ENCODE data around the gene FIBCD1.

FIBCD1 gene

GRCh38 chr9:130972277-130972956, 33.4 kb upstream of the FIBCD1 start:
- no peak overlapping the region for H3K9ac ChIP-seq (ENCODE audit: low read depth, low read length)
- H3K4me1 ChIP-seq (ENCODE audit: control insufficient read depth, insufficient read depth, low read length) = no peaks in the 10 kb centered on the region
- no peaks in the 10 kb centered on the region for H3K36me3 ChIP-seq (ENCODE audit: insufficient read depth, low read length)
- no peak overlapping the region for H3K4me3 ChIP-seq (ENCODE audit: low read length)
- no peak overlapping the region for H3K4me2 ChIP-seq (ENCODE audit: low read length)
- no peaks in the 10 kb centered on the region for H3K9me3 ChIP-seq (replicated peaks; ENCODE audit: low read length)
- peaks cover 58% of the 10 kb centered on the region for H3K27me3 ChIP-seq (ENCODE audit: control insufficient read depth, insufficient read depth, low read length)

GRCh38 chr9:130971294-130971849, 32.3 kb upstream of the FIBCD1 start:
- H3K4me1 ChIP-seq (ENCODE audit: control insufficient read depth, insufficient read depth, low read length) = no peaks in the 10 kb centered on the region
- H3K27me3 ChIP-seq (ENCODE audit: control insufficient read depth, insufficient read depth, low read length) = peaks cover 55% of the 10 kb centered on the region
- no peak overlapping the region for H3K4me2 ChIP-seq (ENCODE audit: low read length)
- no peaks in the 10 kb centered on the region for H3K9me3 ChIP-seq (replicated peaks; ENCODE audit: low read length)
- H3K9ac ChIP-seq (ENCODE audit: low read depth, low read length) = no peak overlapping the region
- no peaks in the 10 kb centered on the region for H3K36me3 ChIP-seq (ENCODE audit: insufficient read depth, low read length)
- H3K4me3 ChIP-seq (ENCODE audit: low read length) = no peak overlapping the region

GRCh38 chr9:130970855-130971254, 31.8 kb upstream of the FIBCD1 start:
- no peaks in the 10 kb centered on the region for H3K36me3 ChIP-seq (ENCODE audit: insufficient read depth, low read length)
- H3K4me3 ChIP-seq (ENCODE audit: low read length) = no peak overlapping the region
- no peak overlapping the region for H3K4me2 ChIP-seq (ENCODE audit: low read length)
- no peaks in the 10 kb centered on the region for H3K9me3 ChIP-seq (replicated peaks; ENCODE audit: low read length)
- no peaks in the 10 kb centered on the region for H3K4me1 ChIP-seq (ENCODE audit: control insufficient read depth, insufficient read depth, low read length)
- peaks cover 50% of the 10 kb centered on the region for H3K27me3 ChIP-seq (ENCODE audit: control insufficient read depth, insufficient read depth, low read length)
- H3K9ac ChIP-seq (ENCODE audit: low read depth, low read length) = no peak overlapping the region

GRCh38 chr9:130970052-130970451, 31.0 kb upstream of the FIBCD1 start:
- peaks cover 46% of the 10 kb centered on the region for H3K27me3 ChIP-seq (ENCODE audit: control insufficient read depth, insufficient read depth, low read length)
- no peak overlapping the region for H3K4me2 ChIP-seq (ENCODE audit: low read length)
- no peak overlapping the region for H3K4me3 ChIP-seq (ENCODE audit: low read length)
- H3K36me3 ChIP-seq (ENCODE audit: insufficient read depth, low read length) = no peaks in the 10 kb centered on the region
- no peaks in the 10 kb centered on the region for H3K4me1 ChIP-seq (ENCODE audit: control insufficient read depth, insufficient read depth, low read length)
- H3K9ac ChIP-seq (ENCODE audit: low read depth, low read length) = no peak overlapping the region
- no peaks in the 10 kb centered on the region for H3K9me3 ChIP-seq (replicated peaks; ENCODE audit: low read length)

GRCh38 chr9:130965680-130966079, 26.6 kb upstream of the FIBCD1 start:
- Histone ChIP-seq H3K27me3 (ENCODE audit: control insufficient read depth, insufficient read depth, low read length) (peaks cover 12% of the 10 kb centered on the region), H3K9me3 (replicated peaks; ENCODE audit: low read length) (no peaks in the 10 kb centered on the region), H3K9ac (ENCODE audit: low read depth, low read length) (no peak overlapping the region), H3K4me1 (ENCODE audit: control insufficient read depth, insufficient read depth, low read length) (peaks cover 13% of the 10 kb centered on the region), H3K4me2 (ENCODE audit: low read length) (no peak overlapping the region), H3K4me3 (ENCODE audit: low read length) (no peak overlapping the region), H3K36me3 (ENCODE audit: insufficient read depth, low read length) (no peaks in the 10 kb centered on the region)

GRCh38 chr9:130963916-130964315, 24.9 kb upstream of the FIBCD1 start:
- no peaks in the 10 kb centered on the region for H3K36me3 ChIP-seq (ENCODE audit: insufficient read depth, low read length)
- H3K9ac ChIP-seq (ENCODE audit: low read depth, low read length) = no peak overlapping the region
- H3K9me3 ChIP-seq (replicated peaks; ENCODE audit: low read length) = no peaks in the 10 kb centered on the region
- H3K4me3 ChIP-seq (ENCODE audit: low read length) = no peak overlapping the region
- H3K4me1 ChIP-seq (ENCODE audit: control insufficient read depth, insufficient read depth, low read length) = peaks cover 13% of the 10 kb centered on the region
- H3K27me3 ChIP-seq (ENCODE audit: control insufficient read depth, insufficient read depth, low read length) = peaks cover 6% of the 10 kb centered on the region
- no peak overlapping the region for H3K4me2 ChIP-seq (ENCODE audit: low read length)

GRCh38 chr9:130963337-130963908, 24.4 kb upstream of the FIBCD1 start:
- Histone ChIP-seq H3K36me3 (ENCODE audit: insufficient read depth, low read length) (no peaks in the 10 kb centered on the region), H3K4me1 (ENCODE audit: control insufficient read depth, insufficient read depth, low read length) (peaks cover 13% of the 10 kb centered on the region), H3K9ac (ENCODE audit: low read depth, low read length) (no peak overlapping the region), H3K4me3 (ENCODE audit: low read length) (no peak overlapping the region), H3K9me3 (replicated peaks; ENCODE audit: low read length) (no peaks in the 10 kb centered on the region), H3K4me2 (ENCODE audit: low read length) (peak overlapping the region; percentile 43), H3K27me3 (ENCODE audit: control insufficient read depth, insufficient read depth, low read length) (peaks cover 6% of the 10 kb centered on the region)

GRCh38 chr9:130962418-130963316, 23.6 kb upstream of the FIBCD1 start:
- H3K27me3 ChIP-seq (ENCODE audit: control insufficient read depth, insufficient read depth, low read length) = peaks cover 9% of the 10 kb centered on the region
- peaks cover 13% of the 10 kb centered on the region for H3K4me1 ChIP-seq (ENCODE audit: control insufficient read depth, insufficient read depth, low read length)
- H3K36me3 ChIP-seq (ENCODE audit: insufficient read depth, low read length) = no peaks in the 10 kb centered on the region
- no peak overlapping the region for H3K9ac ChIP-seq (ENCODE audit: low read depth, low read length)
- no peak overlapping the region for H3K4me3 ChIP-seq (ENCODE audit: low read length)
- H3K4me2 ChIP-seq (ENCODE audit: low read length) = peak overlapping the region; percentile 64
- no peaks in the 10 kb centered on the region for H3K9me3 ChIP-seq (replicated peaks; ENCODE audit: low read length)

- H3K9me3 ChIP-seq (replicated peaks; ENCODE audit: low read length) = no peaks in the 10 kb centered on the region
- peaks cover 13% of the 10 kb centered on the region for H3K4me1 ChIP-seq (ENCODE audit: control insufficient read depth, insufficient read depth, low read length)
- H3K36me3 ChIP-seq (ENCODE audit: insufficient read depth, low read length) = no peaks in the 10 kb centered on the region
- H3K4me2 ChIP-seq (ENCODE audit: low read length) = peak overlapping the region; percentile 64
- H3K4me3 ChIP-seq (ENCODE audit: low read length) = no peak overlapping the region
- peaks cover 12% of the 10 kb centered on the region for H3K27me3 ChIP-seq (ENCODE audit: control insufficient read depth, insufficient read depth, low read length)
- no peak overlapping the region for H3K9ac ChIP-seq (ENCODE audit: low read depth, low read length)
Observed at GRCh38 chr9:130961511-130962300, 22.7 kb upstream of the FIBCD1 start.

- H3K4me1 ChIP-seq (ENCODE audit: control insufficient read depth, insufficient read depth, low read length) = peaks cover 13% of the 10 kb centered on the region
- no peaks in the 10 kb centered on the region for H3K36me3 ChIP-seq (ENCODE audit: insufficient read depth, low read length)
- peaks cover 19% of the 10 kb centered on the region for H3K27me3 ChIP-seq (ENCODE audit: control insufficient read depth, insufficient read depth, low read length)
- H3K9ac ChIP-seq (ENCODE audit: low read depth, low read length) = no peak overlapping the region
- H3K9me3 ChIP-seq (replicated peaks; ENCODE audit: low read length) = no peaks in the 10 kb centered on the region
- H3K4me3 ChIP-seq (ENCODE audit: low read length) = no peak overlapping the region
- no peak overlapping the region for H3K4me2 ChIP-seq (ENCODE audit: low read length)
Observed at GRCh38 chr9:130960522-130961378, 21.7 kb upstream of the FIBCD1 start.
